ENCODE data around the gene FLVCR1.

The FLVCR1 gene

GRCh38 chr1:212916481-212917133, 58.5 kb downstream of the FLVCR1 start:
- DNase-seq = peak; percentile 43

DNA sequence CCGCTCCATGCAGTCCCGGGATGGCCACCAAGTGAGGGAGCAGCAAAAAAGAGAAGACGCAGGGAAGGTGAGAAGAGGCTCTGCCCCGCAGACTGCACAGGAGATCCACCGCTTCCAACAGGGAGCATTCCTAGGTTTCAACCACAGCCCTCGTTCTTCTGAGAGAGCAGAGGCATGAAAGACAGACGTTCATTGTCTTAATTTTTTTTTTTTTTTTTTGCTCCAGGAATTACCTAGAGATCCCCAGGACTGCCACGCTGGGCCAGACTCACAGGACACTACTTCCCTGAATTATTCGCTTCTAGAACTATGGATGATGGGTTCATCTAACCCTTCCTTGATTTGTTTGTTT, 59.0 kb downstream of the FLVCR1 start:
- no peak for DNase-seq

GRCh38 chr1:212917858-212918257, 59.8 kb downstream of the FLVCR1 start:
- no peak for DNase-seq

- no peak for DNase-seq
Observed at GRCh38 chr1:212918824-212919223, 60.7 kb downstream of the FLVCR1 start.

- no peak for DNase-seq
Observed at GRCh38 chr1:212920246-212920645, 62.2 kb downstream of the FLVCR1 start.

- no peak for DNase-seq
Observed at GRCh38 chr1:212920896-212921295, 62.8 kb downstream of the FLVCR1 start.

DNA sequence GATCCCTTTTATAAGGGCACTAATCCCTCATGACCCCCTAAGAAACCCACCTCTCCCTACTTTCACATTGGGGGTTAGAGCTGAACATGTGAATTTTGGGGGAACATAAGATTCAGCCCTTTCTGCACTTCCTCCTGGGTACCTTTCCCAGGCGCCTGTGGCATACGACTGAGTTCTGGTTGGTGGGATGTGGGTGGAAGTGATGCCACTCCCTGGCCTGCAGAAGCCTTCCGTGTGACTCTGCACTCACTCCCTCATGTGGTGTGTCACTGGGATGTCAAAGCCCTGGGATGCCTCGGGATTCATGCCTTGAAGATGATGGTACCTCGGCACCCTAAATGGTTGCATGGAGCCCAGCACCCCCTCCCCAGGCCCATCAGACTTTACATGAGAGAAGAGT, 63.9 kb downstream of the FLVCR1 start:
- no peak for DNase-seq

GRCh38 chr1:212926372-212926771, 68.3 kb downstream of the FLVCR1 start:
- DNase-seq = no peak

DNA sequence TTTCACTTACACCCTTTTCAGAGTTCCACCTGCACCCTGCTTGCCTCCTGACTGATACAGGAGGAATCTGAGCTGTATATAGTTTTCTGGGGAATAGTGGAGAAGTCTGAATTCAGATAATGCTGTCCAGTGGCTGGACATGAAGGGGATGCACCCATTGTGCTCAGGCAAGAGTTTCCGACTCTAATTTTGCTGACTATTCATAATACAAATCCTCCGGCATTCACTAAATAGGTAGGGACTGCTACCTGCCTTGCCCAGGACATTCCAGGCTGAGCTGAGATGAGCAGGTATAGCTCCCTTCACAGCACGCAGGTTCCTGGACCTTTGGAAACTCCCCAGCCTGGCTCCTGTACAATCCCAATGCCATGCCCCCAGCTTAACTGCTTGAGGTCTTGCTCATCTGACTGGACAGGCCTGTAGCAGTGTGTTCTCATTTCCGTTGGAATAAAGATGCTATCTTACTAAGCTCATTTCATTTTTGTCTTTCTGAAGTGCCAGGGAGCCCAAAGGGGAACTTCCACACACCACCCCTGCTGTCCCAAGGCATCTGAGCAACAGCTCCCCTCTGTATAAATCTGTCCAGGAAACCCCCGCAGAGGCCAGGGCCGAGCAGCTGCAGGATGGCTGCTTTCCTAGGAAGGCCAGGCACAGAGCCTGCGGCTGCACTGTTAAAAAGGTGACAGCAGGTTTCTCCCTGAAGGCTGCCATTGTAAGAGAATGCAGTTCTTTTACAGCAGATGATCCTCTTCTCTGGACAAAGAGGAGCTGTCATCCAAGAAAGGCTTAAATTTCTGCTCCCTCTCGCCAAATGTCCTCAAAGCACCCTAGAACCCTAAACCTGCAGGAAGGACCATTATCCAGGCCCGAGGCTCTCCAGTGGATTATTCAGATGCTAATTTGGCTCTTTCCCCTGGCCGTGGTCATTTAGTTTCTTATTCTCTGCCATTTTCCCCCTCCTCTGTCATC, 70.5 kb downstream of the FLVCR1 start:
- no peak for DNase-seq

DNA sequence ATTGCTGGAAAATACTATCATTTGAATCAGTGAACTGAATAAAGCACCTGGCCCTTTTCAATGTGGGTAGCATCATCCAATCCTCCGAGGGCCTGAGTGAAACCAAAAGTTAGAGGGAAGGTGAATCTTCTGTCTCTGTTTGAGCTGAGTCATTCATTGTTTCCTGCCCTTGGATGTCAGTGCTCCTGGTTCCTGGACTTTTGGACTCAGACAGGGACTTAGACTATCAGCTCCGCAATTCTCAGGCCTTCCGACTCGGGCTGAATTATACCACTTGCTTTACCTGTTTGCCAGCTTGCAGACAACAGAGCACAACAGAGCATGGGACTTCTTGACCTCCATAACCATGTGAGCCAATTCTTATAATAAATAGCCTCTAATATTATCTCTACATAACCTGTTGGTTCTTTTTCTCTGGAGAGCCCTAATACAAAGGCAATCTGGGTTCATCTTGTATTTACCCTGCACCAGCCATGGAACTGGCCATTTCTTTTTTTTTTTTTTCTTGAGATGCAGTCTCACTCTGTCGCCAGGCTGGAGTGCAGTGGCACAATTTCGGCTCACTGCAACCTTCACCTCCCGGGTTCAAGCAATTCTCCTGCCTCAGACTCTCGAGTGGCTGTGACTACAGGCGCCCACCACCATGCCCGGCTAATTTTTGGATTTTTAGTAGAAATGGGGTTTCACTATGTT, 73.1 kb downstream of the FLVCR1 start:
- no peak for DNase-seq

- DNase-seq = no peak
Observed at GRCh38 chr1:212933815-212934471, 75.9 kb downstream of the FLVCR1 start.

DNA sequence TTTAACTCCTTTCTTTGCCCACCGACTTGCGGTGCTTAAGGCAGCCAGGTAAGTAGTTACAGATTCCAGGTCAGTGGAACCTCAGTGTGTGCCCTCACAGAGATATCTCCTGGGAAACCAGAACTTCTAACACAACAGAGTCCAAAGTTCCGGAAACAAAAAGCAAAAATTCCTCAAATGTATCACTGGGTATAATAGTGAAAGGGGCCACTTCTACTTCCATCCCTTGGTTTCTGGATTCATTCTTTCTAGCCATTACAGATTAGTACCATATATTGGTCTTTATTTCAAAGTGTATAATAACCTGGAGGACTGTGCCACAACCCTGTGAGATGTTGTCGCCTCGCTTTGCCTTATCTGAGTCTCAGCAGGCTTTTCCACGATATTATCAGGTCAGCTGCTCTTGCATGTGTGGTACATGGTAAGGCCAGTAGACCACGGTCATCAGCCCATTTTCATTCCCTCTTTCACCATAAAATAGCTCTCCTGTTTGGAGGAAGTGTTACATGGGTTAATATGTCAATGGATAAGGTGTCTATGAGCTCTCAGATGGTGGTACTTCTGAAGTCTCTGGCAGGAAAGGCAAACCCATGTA, 77.4 kb downstream of the FLVCR1 start:
- DNase-seq = no peak

DNA sequence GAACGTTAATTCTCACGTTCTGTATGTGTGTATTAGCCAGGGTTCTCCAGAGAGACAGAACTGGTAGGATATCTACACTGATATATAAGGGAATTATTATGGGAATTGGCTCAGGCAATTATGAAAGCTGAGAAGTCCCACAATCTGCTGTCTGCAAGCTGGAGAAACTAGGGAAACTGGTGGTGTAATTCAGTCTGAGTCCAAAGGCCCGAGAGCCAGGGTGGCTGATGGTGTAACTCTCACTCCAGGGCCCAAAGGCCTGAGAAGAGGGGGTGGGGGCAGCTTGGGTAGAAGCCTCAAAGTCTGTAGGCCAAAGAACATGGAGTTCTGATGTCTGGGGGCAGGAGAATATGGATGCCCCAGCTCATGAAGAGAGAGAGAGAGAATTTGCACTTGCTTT, 79.0 kb downstream of the FLVCR1 start:
- no peak for DNase-seq

DNA sequence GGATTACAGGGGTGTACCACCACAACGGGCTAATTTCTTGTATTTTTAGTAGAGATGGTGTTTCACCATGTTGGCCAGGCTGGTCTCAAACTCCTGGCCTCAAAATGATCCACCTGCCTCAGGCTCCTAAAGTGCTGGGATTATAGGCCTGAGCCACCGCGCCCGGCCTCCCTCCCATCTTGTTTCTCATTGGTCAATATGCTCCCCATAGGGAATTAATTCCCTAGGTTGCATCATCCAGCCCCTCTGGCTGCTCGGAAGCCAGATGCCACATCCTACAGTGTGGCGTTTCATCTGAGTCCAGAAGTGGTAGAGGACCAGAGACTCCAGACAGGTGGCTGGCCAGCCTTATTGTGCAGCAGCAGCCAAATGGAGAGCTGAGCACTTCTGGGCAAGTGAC, 80.8 kb downstream of the FLVCR1 start:
- DNase-seq = no peak

DNA sequence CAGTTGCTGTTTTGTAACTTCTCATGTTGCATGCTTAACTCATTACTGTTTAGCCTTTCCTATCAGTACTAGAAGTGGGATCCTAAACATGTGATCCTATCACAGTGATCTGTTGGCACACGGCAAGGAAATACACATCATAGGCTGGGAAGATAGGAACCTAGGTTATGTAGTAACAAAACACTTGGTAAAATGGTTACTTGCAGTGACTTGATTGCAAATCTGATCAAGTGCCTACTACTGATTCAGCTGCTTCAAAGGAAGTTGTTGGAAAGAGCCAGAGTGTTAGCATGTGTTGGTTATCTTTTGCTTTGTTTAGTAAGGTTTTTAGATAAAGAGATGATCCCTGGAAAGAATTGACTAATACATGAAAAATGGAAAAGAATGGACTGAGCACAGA, 83.4 kb downstream of the FLVCR1 start:
- DNase-seq = no peak

DNA sequence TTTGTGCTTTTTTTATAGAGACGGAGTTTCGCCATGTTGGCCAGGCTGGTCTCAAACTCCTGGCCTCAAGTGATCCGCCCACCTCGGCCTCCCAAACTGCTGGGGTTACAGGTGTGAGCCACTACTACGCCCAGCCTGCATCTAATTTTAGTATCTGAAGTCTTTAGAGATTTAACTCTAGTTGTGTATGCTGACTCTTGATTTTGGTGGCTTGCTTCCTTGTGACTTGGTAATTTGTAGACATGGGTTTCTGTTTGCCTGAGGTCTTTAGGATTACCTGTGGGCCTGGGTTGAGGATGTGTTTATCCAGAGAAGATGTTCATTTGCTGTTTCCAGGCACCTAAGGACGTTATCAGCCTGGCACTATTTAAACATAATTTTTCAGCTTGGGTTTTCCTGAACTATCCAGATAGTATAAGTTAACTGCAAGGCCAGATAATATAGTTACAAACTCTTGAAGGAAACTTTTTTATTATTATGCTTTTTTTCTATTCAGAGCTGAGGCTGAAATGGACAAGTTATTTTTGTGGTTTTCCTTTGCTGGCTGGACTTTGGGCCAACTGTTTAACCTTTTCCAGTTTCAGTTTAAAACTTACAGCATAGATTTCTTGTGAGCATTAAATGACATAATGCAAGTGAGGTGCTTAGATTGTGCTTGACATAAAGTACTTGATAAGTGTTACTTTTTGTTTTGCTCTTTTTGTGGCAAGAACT, 84.8 kb downstream of the FLVCR1 start:
- no peak for DNase-seq

GRCh38 chr1:212943393-212943710, 85.3 kb downstream of the FLVCR1 start:
- DNase-seq = no peak

- no peak for DNase-seq
Observed at GRCh38 chr1:212944229-212944901, 86.3 kb downstream of the FLVCR1 start.

- no peak for DNase-seq
Observed at GRCh38 chr1:212945056-212945455, 87.0 kb downstream of the FLVCR1 start.

- no peak for DNase-seq
Observed at GRCh38 chr1:212945463-212946160, 87.5 kb downstream of the FLVCR1 start.

- DNase-seq = no peak
Observed at GRCh38 chr1:212946872-212947271, 88.8 kb downstream of the FLVCR1 start.
